Pancreas (tissue), 10 donors: ENCODE results near the gene MAT2A. TPM values are rescaled to one million over a fixed set of nuclear protein-coding genes. Genes with fewer than 3 reads are reported as not detected.

ENCODE experiments used
- ATAC-seq, 4 donors: fragments of 200-7000 bp; cut with Tn5 transposase; one replicate each; pipeline versions ENCODE4 v1.8.0 to v1.9.1; 2020; ENCODE audit warnings: mild to moderate bottlenecking in 4 of 4, moderate library complexity in 4 of 4
- DNase-seq, 6 donors: peaks; one replicate each; pipeline ENCODE4 v3.0.0-alpha.2; 2020
- FAIRE-seq: peaks from 2 replicates; lab custom pipeline; 2012; peaks lifted over from hg19 to GRCh38; lab: Jason Lieb, UNC
- H3K27ac ChIP-seq, 4 donors: fragments of 200-600 bp; sonication (generic); 1 replicate in 3 of 4; 2 replicates in 1 of 4; pipeline versions ENCODE4 v1.5.0 to v1.8.0; 2020
- H3K27me3 ChIP-seq, 4 donors: fragments of 200-600 bp; one replicate each; pipeline ENCODE4 v1.8.0; 2021
- H3K36me3 ChIP-seq, 3 donors: fragments of 200-600 bp; sonication (generic) in 1 of 3; one replicate each; pipeline versions ENCODE4 v1.5.0 to v1.8.0; 2020 to 2021
- H3K4me1 ChIP-seq, 3 donors: fragments of 200-600 bp; one replicate each; pipeline ENCODE4 v1.8.0; 2021
- H3K4me3 ChIP-seq, 4 donors: fragments of 200-600 bp; sonication (generic) in 2 of 4; one replicate each; pipeline versions ENCODE4 v1.5.0 to v1.8.0; 2020 to 2021
- H3K9me3 ChIP-seq, 4 donors: fragments of 200-600 bp; one replicate each; pipeline ENCODE4 v1.8.0; 2021
- WGBS, 2 donors: extraction: QIAGEN DNeasy Blood & Tissue Kit; methylation state at CpG; one replicate each; pipeline ENCODE4 v1.1.7; 2013; 5-methylcytosine and 5-hydroxymethylcytosine counted together
- intact Hi-C, 3 donors: fragments of 100-400 bp; cut with DNase I; formaldehyde crosslinking; loops; one replicate each; pipeline versions ENCODE4 v1.11.1 to v1.14.2; 2022
- polyA plus RNA-seq, 2 donors: library from polyadenylated mRNA; stranded (reverse); fragments of 200-250 nt; gene quantifications; one replicate each; pipeline ENCODE4 v1.2.3, GENCODE V29; 2013
- total RNA-seq, 6 donors: library from RNA; stranded (reverse); fragmentation: NEBNext Ultra II Directional in 4 of 6; extraction: Animal tissue kit (Norgen Biotek cat#: 25700) in 4 of 6; gene quantifications; one replicate each; pipeline versions ENCODE4 v1.2.1 to v1.2.4, GENCODE V29; 2021 to 2023
- TF ChIP-seq, protein P1 (sequence below), 4 donors: fragments of 200-600 bp; sonication (generic) in 3 of 4; IDR thresholded peaks; one replicate each; pipeline versions ENCODE4 v1.5.0 to v1.8.0; 2021; ENCODE audit warnings: antibody characterized with exemption in 4 of 4
- donor health status: healthy with polysubstance abuse.
- donor health status: DM: no; HTN: no; CAD: no; lungs with moderate emphysema.
- donor health status: DM: no; HTN: no; CAD: no.
- donor health status: control.
- donor health status: control.
- donor health status: Bipolar disorder and iron deficiency.
- donor health status: DM: yes; HTN: yes; CAD: no.
- donor health status: DM: no; HTN: no; CAD: no.
- donor health status: DM: no; HTN: no; CAD: no.
- donor health status: DM: yes; HTN: yes; CAD: no.

Gene MAT2A
- total and polyA plus RNA-seq, 8 donors, result 127 to 447 (median 215) TPM

DNA sequence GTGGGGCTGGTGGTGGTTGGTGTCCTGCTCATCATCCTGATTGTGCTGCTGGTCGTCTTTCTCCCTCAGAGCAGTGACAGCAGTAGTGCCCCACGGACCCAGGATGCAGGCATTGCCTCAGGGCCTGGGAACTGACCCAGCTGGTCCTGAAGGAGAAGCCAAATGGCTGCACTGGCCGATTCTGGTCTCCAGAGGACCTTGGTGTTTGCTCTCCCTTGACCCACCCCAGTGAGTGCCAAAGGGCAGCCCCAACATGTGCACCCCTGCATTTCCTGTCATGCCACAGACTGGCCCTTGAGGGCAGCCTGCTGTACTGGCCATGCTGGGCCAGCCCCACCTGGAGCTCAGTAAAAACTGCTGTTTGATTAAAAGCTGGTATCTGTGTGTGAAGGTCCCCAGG is 54.1 kb downstream of the MAT2A start:
- no peak overlapping the region for H3K4me3 ChIP-seq
- FAIRE-seq, result no peak
- TF ChIP-seq, protein P1, sequence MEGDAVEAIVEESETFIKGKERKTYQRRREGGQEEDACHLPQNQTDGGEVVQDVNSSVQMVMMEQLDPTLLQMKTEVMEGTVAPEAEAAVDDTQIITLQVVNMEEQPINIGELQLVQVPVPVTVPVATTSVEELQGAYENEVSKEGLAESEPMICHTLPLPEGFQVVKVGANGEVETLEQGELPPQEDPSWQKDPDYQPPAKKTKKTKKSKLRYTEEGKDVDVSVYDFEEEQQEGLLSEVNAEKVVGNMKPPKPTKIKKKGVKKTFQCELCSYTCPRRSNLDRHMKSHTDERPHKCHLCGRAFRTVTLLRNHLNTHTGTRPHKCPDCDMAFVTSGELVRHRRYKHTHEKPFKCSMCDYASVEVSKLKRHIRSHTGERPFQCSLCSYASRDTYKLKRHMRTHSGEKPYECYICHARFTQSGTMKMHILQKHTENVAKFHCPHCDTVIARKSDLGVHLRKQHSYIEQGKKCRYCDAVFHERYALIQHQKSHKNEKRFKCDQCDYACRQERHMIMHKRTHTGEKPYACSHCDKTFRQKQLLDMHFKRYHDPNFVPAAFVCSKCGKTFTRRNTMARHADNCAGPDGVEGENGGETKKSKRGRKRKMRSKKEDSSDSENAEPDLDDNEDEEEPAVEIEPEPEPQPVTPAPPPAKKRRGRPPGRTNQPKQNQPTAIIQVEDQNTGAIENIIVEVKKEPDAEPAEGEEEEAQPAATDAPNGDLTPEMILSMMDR (IDR thresholded peaks at IDR 0.05), result no peak
- WGBS, 2 donors, result 24% methylated on average over 3 of the region's 3 CpGs
- H3K9me3 ChIP-seq, result no peaks in the 10 kb centered on the region
- intact Hi-C loops, result no loop called here
- DNase-seq, result peak; percentile 77 to 88 (median 85)
- H3K27me3 ChIP-seq, result no peaks in the 10 kb centered on the region
- H3K4me1 ChIP-seq, result peaks cover 20 to 40% (median 32%) of the 10 kb centered on the region in 3 donors
- H3K36me3 ChIP-seq, result peaks cover 0 to 4% (median 0%) of the 10 kb centered on the region in 3 donors
- peak overlapping the region in 3 of 4 donors; percentile 36 to 48 (median 43) for H3K27ac ChIP-seq
- ATAC-seq, result peak; percentile 22 to 53 (median 38)

Other genes starting within 250 kb of the MAT2A start
- gene TGOLN2, start 211.2 kb upstream of the MAT2A start, total RNA-seq, result 10 to 100 TPM; 33.1 to 74.7 (median 43.1) TPM
- gene TGOLN2, start 211.2 kb upstream of the MAT2A start, polyA plus RNA-seq, result 10 to 100 TPM; 17.7 to 33.7 TPM
- gene RETSAT, start 184.6 kb upstream of the MAT2A start, total RNA-seq, result 10 to 100 TPM; 24.9 to 48.3 (median 35.0) TPM
- 10 to 100 TPM; 20.7 to 22.1 TPM for gene RETSAT, start 184.6 kb upstream of the MAT2A start, polyA plus RNA-seq
- gene ELMOD3, start 184.4 kb upstream of the MAT2A start, total RNA-seq, result 10 to 100 TPM in 1 of 6 donors, 1 to 10 TPM in 5; 3.9 to 10.5 (median 6.6) TPM
- 10 to 100 TPM; 21.1 to 22.9 TPM for gene ELMOD3, start 184.4 kb upstream of the MAT2A start, polyA plus RNA-seq
- 100 to 1,000 TPM in 1 of 6 donors, 10 to 100 TPM in 5; 10.9 to 111 (median 29.0) TPM for gene CAPG, start 128.8 kb upstream of the MAT2A start, total RNA-seq
- gene CAPG, start 128.8 kb upstream of the MAT2A start, polyA plus RNA-seq, result 10 to 100 TPM; 37.6 to 41.3 TPM
- 1 to 10 TPM in 5 of 6 donors, under 1 TPM in 1; 0.70 to 9.7 (median 2.8) TPM for gene SH2D6, start 120.5 kb upstream of the MAT2A start, total RNA-seq
- gene SH2D6, start 120.5 kb upstream of the MAT2A start, polyA plus RNA-seq, result 10 to 100 TPM; 21.3 to 28.1 TPM
- 10 to 100 TPM; 21.7 to 43.4 (median 31.0) TPM for gene GGCX, start 22.3 kb downstream of the MAT2A start, total RNA-seq
- 10 to 100 TPM; 15.7 to 16.2 TPM for gene GGCX, start 22.3 kb downstream of the MAT2A start, polyA plus RNA-seq
- 100 to 1,000 TPM in 1 of 6 donors, 10 to 100 TPM in 5; 57.7 to 109 (median 69.7) TPM for gene VAMP8, start 38.4 kb downstream of the MAT2A start, total RNA-seq
- gene VAMP8, start 38.4 kb downstream of the MAT2A start, polyA plus RNA-seq, result 100 to 1,000 TPM; 137 to 150 TPM
- gene VAMP5, start 45.3 kb downstream of the MAT2A start, total RNA-seq, result 10 to 100 TPM in 3 of 6 donors, 1 to 10 TPM in 3; 8.3 to 14.2 (median 11.1) TPM
- 10 to 100 TPM; 27.7 to 29.5 TPM for gene VAMP5, start 45.3 kb downstream of the MAT2A start, polyA plus RNA-seq
- gene RNF181, start 56.6 kb downstream of the MAT2A start, total RNA-seq, result 10 to 100 TPM; 53.5 to 94.1 (median 60.2) TPM
- 100 to 1,000 TPM in 1 of 2 donors, 10 to 100 TPM in 1; 92.6 to 104 TPM for gene RNF181, start 56.6 kb downstream of the MAT2A start, polyA plus RNA-seq
- gene TMEM150A, start 63.5 kb downstream of the MAT2A start, total RNA-seq, result 10 to 100 TPM; 14.8 to 20.8 (median 17.6) TPM
- gene TMEM150A, start 63.5 kb downstream of the MAT2A start, polyA plus RNA-seq, result 10 to 100 TPM; 36.8 to 47.6 TPM
- gene C2orf68, start 72.9 kb downstream of the MAT2A start, total RNA-seq, result 10 to 100 TPM; 12.3 to 27.0 (median 14.0) TPM
- gene C2orf68, start 72.9 kb downstream of the MAT2A start, polyA plus RNA-seq, result 10 to 100 TPM; 18.8 to 33.1 TPM
- gene USP39, start 77.0 kb downstream of the MAT2A start, total RNA-seq, result 10 to 100 TPM; 14.5 to 22.6 (median 16.5) TPM
- gene USP39, start 77.0 kb downstream of the MAT2A start, polyA plus RNA-seq, result 10 to 100 TPM; 18.7 to 20.4 TPM
- 10 to 100 TPM in 1 of 6 donors, under 1 TPM in 1, not detected in 4; 0.14 to 21.6 TPM for gene SFTPB, start 129.0 kb downstream of the MAT2A start, total RNA-seq
- 1 to 10 TPM in 1 of 2 donors, under 1 TPM in 1; 0.95 to 3.1 TPM for gene SFTPB, start 129.0 kb downstream of the MAT2A start, polyA plus RNA-seq
- 1 to 10 TPM in 1 of 6 donors, under 1 TPM in 2, not detected in 3; 0.75 to 1.3 (median 0.76) TPM for gene GNLY, start 155.2 kb downstream of the MAT2A start, total RNA-seq
- gene GNLY, start 155.2 kb downstream of the MAT2A start, polyA plus RNA-seq, result 1 to 10 TPM in 1 of 2 donors, under 1 TPM in 1; 0.28 to 1.3 TPM
- gene ATOH8, start 214.8 kb downstream of the MAT2A start, total RNA-seq, result 1 to 10 TPM; 1.7 to 4.3 (median 3.0) TPM
- gene ATOH8, start 214.8 kb downstream of the MAT2A start, polyA plus RNA-seq, result 10 to 100 TPM in 1 of 2 donors, 1 to 10 TPM in 1; 8.9 to 13.9 TPM